AML-193 (cell line): ENCODE results near the gene FHOD3.
A peak's percentile ranks its signal among the peaks of the same experiment; 100 is the strongest.

Experiments used
- DNase-seq, 2 experiments: peaks; one replicate each; lab custom pipeline; 2025; lab: John Stamatoyannopoulos, UW

Gene FHOD3

DNA sequence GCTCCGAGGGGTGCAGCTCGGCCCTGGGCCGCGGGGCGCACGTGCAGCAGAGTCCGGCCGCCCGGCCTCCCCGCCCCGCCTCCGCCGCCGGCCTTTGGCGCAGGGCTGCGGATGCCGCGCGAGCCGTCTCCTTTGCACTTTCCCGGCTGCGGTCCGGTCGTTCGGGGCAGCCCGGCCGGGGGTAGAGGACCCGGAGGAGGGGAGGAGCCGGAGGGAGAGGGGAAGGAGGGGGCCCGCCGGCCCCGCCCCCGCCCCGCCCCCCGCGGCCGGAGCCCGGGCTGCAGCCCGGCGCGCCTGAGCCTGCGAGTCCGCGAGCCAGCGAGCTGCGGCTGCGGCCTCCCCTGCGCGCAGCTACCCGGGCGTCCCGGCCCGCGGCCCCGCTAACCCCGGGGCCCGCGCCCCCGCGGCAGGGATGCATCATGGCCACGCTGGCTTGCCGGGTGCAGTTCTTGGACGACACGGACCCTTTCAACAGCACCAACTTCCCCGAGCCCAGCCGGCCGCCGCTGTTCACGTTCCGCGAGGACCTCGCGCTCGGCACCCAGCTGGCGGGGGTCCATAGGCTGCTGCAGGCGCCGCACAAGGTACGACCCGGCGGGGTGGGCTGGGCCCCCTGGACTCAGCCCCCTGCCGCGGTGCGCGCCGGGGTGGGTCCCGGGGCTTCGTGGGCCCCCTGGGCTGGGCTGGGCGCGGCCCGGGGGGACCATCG is at the start of gene FHOD3:
Gene FHOD3 (plus strand): TSS at position 297 of the 709 bp plus-strand sequence. CDS start 123 bp downstream, at position 420.
- no peak for DNase-seq

DNA sequence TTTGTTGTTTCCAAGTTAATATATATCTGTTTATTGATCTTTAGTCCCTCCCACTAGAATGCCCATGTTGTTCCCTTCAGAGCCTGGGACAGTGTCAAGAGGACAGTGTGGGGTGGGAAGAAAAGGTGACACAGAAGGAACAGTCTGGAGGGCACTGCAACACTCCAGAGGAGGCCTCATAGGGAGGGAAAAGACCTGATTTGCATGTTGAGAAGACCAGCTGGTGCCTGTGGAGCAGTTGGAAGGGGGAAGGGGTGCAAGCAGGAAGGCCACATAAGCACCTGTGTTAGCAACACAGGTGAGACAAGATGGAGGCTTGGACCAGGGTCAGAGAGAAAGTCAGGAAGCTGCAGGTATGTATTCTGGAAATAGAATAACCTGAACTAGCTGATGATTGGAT is 48.1 kb upstream of the FHOD3 start:
- no peak for DNase-seq

DNA sequence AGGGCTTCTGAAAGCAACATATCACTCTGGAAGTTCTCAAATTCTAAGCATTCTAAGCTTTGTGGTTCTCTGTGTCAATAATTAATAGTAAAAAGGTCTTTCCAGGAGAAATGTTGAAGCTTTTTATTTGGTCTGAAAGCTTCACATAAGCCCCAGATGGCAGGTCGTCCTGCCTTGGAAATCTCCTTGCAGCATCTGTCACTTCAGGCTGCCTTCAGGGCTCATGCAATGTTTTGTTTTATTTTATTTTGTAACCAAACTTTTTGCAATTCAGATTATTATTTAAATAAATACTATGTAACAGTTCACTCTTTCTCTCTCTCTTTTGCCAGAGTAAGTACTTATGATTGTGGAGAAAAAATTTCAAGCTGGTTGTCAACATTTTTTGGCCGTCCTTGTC is 46.7 kb upstream of the FHOD3 start:
- DNase-seq, result no peak

DNA sequence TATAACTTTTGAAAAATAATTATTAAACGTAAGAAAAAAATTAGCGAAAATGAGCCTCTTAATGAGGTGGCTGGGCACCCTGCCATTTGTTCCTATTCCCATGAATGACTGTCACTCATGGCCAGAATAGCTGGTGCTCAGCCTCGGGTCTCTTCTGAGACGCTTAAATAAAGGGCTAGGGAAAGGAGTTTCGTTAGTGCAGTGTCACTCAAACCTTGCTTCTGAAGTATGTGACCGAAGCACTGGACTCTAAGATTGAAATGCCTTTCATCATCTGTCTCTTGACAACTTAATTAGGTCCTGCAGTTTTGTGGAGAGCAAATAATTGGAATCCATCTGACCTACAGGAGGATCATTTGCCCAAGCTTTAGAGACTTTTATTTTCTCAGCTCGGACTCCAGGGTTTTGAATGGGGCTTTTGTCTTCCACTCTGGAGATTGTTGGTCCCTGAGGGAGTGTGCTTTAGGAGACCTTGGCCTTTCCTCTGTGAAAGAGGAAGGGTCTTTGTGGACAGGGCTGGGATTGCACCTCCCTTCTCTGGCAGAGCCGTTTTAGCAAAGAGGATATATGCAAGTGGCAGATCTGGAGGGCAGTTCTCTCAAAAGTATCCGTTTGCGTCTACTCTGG is 42.3 kb upstream of the FHOD3 start:
- no peak for DNase-seq

DNA sequence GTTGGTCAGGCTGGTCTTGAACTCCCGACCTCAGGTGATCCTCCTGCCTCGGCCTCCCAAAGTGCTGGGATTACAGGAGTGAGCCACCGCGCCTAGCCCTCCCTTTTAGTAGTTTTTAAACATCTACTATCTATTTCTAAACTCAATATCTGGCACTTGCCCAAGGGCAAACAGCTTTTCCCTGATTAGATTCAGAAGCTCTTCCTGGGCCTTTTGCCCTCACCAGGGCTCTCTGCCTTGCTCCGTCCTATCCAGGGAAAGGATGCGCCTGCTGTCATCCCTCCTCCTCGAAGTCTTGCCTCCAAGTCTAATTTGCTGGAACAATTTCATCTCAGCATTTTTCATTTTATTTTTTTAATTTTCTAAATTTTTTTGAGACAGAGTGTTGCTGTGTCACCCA is 41.4 kb upstream of the FHOD3 start:
- DNase-seq, result no peak

DNA sequence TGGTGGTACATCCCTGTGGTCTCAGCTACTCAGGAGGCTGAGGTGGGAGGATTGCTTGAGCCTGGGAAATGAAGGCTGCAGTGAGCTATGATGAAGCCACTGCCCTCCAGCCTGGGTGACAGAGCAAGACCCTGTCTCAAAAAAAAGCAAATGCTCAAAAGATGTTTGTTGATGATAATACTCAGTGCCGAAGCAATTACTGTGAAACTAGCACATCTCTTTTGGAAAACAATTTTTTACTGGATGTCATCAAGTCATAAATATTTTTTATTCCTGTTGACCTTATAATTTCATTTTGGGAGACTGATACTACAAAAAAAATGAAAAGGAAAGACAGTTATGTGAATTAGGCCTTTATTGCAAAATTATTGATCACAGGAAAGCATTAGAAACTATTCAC is 34.5 kb upstream of the FHOD3 start:
- no peak for DNase-seq

DNA sequence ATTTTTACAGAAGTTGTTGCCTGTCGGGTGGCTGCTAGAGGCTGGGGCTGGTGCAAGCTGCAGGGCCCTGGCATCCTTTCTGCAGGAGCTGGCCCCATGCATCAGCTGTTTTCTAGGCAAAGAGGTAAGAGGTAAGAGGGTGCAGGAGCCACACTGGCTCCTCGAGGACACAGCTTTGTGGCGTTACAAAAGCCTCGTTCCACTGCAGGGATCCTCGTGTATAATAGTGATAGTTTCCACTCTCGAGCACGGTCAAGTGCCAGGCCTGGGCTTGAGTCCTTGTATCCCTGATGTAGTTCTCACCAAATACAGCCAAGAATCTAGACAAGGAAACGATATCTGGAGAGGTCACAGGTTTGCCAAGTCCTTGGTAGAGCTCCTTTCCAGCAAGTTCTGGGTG is 33.2 kb upstream of the FHOD3 start:
- no peak for DNase-seq

DNA sequence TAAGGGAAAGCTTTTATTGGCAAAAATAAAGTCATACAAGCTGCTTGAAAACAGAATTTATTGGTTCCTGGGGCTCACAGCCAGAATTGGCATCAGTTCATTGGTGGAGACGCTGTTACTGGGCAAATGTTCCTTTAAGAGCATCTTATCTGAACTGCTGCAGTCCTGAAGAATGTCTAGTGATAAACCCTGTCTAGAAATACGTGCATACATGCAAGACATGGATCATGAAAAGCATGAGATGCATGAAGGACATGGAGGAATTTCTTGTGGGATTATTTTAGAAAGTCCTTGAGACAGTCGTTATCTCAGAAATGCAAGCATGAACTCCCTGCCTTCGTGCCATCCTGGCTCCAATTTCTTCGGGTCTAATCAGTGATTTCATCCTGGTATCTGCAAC is 32.5 kb upstream of the FHOD3 start:
- DNase-seq, result no peak

DNA sequence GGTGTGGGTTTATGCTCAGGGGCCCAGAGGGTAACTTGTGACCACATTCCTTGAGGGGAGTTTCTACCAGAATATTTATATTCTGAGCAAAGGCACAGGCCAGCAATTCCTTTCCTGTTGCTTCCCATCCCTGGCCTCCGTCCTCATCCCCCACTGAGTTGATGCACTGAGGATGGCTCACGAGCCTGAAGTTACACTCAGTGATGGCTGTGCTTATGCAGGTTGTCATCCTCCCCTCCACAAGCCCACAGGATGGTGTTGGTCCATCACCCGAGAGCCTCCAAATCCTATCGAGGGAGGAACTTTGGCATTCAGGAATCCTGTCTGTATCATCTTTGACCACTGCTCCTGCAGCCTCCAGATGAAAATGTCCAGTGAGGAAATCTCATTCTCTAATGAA is 28.4 kb upstream of the FHOD3 start:
- DNase-seq, result no peak

DNA sequence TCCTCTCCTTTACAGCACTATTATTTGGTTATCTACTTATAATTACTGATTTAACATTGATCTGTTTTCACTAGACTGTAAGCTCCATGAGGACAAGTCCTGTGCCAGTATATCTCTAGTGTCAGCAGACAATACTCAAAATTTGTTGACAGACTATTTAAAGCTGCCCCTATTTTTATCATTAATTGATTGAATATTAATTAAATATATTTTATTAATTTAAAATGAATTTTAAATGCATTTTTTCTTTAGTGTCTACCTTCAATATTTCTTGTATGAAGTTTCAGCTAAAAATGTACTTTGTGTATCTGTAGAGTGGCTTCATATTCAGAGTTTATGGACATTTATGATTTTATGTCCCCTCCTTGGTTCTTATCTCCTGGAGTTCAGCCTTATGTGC is 26.4 kb upstream of the FHOD3 start:
- DNase-seq, result no peak

DNA sequence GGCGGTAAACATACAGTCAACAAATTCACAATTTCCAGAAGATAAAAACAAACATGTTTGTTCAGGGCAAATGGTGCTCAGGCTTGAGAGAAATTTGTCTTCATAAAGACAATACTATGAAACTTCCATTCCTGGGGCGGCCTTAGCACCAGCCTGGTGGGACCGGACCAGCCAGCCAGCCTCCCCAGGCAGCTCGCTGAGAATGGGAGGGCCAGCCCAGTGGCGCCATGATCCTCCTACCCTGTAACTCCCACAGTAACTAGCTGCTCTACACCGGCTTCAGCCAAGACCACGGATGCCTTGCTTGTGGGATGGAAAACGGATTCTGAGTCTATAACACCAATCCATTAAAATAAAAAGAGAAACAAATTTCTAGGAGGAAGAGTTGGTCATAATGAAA is 24.2 kb upstream of the FHOD3 start:
- DNase-seq, result no peak

DNA sequence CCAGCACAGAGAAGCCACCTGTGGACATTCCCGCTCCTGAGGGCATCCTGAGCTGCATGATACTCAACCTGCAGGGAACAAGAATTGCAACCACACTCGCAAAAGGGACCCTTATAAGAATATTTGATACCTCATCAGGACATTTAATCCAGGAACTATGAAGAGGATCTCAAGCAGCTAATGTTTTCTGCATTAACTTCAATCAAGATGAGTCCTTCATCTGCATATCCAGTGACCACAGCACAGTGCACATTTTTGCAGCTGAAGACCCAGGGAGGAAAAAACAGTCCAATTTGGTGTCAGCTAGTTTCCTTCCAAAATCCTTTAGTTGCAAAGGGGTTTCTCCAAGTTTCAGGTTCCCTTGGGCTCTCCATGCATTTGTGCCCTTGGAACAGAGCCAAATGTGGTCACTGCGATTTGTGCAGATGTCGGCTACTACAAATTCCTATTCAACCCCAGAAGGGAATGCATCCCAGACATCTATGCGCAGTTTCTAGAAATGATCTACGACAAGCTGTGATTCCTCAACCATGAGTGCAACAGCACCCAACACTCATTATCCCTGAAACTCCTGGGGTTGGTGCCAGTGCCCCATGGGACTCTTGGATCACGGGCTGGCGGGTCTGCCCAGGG is 23.3 kb upstream of the FHOD3 start:
- no peak for DNase-seq

DNA sequence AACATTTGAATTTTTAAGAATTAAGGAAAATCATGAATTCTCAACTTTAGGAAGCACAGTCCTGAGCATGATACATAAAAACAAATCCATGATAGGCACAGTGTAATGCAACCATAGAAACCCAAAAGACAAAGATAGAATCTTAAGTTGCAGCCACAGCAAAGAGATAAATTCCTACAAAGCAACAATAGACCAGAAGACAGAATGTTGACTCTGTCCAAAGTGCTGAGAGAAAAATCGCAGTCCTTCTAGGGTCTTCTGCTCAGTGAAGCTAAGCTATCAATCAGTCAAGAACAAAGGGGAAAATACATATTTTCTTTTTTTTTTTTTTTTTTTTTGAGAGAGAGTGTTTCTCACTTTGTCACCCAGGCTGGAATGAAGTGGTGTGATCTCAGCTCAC is 22.0 kb upstream of the FHOD3 start:
- DNase-seq, result no peak

DNA sequence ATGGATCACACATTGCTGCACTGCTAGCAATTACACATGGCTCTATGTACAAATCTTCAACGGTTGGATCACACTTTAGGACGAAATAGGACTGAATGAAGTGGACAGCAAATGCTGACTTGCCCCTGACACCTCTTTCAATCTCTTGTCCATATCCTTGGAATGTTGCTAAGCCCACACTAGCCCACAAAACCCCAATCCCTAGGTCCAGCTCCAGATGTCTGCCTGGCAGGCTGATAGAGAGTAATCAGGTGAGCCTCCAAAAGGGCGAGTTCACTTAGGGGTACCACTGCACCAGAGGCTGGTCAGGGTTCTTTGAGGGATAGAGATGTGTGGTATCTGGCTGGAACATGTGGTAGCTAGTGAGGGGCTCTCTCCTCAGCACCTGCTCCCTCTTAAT is 18.5 kb upstream of the FHOD3 start:
- no peak for DNase-seq

DNA sequence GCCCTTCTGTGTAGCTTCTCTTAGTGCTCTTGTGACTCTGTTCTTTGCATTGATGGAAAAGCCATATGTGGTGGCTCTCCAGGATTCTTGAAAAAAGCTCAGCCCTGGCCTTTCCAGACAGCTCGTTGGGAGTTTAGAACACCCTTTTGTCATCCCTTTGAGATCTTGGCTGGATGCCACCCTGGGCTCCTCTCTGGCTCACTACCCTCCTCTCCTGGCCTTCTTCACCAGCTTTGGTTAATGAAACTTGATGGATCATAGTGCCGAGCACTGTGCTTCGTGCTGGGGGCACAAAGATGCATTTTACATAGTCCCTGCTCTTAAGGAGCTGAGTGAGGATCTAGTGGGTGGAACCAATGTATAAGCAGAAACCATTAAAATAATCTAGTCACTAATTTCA is 15.6 kb upstream of the FHOD3 start:
- DNase-seq, result no peak

DNA sequence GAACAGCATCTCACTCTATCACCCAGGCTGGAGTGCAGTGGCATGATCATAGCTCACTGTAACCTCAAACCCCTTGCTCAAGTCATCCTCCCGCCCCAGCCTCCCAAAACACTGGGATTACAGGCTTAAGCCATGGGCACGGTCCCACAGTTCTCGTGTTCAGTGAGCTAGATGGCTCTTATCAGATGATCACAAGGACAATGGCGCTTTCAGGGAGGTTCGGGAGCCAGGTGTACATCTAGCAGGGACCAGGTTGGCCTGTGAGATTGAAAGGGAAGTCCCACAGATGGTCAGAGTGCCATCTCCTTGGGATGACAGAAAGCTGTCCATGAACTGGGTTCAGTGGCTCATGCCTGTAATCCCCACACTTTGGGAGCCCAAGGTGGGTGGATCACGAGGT is 14.1 kb upstream of the FHOD3 start:
- DNase-seq, result no peak

DNA sequence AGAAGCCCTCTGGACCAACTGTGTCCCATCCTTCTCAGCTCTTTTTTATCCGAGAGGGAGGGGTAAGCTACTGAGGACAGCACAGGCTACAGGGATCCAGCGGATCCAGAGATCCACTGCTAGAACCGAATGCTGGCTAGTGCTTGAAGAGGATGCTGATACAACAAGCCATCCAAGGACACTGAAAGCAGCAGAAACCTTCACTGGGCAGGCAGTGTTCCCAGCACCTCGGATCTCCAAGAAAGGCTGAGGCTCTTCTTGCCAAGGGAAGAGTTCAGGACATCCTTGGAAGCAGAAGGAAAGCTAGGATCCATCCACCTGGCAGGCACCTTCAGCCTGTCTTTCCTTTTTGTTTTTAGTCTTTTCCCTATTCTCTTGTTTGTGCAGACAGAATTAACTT is 13.2 kb upstream of the FHOD3 start:
- DNase-seq, result no peak

DNA sequence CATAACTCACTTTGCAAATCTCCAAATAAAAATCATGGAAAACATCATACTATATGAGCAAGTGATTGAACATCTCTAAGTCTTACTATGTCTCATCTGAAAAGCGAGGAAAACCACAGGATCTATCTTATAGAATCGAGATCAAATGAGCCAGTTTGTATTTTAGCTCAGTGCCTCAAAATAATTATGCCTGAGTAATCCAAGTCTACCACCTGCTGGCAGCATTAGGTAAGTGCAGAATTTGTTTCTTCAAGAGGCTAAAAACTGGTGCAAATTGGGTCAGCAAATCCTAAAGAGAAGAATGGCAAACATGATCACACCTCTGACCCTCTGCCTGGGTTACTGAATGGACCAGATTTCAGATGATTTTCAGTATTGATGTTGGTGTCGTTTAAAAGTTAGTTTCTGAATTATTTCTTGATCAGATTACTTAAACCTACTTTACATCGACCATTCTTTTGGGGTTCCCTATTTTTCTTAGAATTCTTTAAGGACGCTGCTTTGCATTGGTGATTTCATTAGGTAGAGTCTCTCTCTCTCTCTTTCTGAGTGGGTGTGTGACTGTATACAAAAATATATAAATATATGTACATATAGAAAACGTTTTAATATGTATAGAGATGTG is 12.7 kb upstream of the FHOD3 start:
- DNase-seq, result peak; percentile 55 to 62

DNA sequence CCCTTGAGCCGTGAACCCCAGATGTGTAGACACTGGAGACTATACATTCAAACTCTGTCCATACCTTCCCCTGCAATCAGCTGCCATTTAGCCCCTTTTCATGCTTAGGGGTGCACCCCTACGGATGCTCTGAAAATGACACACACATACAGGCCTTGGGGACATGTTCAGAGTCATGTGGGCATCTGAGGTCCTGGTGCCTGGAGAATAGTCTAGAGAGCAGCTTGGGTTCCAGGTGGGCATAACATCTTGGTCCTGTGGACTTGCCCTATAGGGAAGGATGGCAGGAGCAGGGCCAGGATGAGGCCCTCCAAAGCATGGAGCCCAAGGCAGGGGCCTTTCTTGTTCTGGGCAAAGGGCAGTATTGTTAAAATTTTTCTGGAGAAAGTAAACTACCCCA is 9.9 kb upstream of the FHOD3 start:
- no peak for DNase-seq

DNA sequence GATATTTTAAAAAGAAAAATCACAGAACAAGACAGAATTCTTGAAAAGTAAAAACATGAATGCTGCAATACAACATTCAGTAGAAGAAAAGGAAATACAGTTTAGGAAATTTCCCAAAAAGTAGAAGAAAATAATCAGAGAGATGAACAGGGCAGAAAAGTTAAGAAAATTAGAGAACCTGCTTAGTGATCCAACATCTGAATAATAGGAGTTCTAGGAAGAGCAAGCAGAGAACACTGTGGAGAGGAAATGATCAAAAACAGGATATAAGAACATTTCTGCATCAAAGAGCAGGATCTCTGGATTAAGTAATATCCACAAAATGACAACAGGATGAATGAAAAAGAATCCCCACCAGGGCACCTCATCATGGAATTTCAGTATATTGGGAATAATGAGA is 8.8 kb upstream of the FHOD3 start:
- DNase-seq, result no peak

DNA sequence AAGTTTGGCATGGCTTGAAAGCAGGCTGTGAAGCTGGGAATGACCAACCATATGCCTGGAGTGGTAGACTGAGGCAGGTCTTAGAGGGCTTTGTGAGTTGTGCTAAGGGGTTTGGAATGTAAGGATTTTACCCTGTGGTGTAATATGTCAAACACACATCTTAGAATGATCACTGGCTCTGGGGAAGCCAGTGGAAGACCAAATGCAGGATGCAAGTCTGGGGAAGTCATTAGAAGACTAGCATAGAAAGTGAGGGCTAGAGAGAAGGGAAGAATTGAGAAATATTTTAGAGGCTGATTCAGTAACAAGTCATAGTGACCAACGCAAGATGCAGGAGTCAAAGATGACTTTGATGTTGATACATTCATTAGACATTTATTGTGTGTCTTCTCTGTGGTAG is 3.5 kb upstream of the FHOD3 start:
- no peak for DNase-seq

DNA sequence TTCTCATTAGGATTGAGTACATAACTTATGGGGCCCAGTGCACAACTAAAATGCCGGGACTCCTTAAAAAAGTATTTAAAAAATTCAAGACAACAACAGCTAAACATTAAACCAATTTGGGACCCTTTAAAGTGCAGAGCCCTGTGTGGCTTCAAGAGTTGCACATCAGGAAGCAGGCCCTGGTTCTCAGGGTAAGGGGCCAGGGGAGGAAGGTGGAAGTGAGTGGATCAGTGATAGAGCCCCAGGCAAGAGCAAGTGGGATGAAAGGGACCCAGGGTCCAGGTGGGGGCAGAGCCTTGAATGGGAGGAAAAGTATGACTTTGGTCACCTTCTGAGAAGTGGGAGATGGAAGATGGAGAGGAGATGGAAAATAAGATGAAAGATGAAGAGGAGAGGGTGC is 2.3 kb upstream of the FHOD3 start:
- DNase-seq, result no peak

DNA sequence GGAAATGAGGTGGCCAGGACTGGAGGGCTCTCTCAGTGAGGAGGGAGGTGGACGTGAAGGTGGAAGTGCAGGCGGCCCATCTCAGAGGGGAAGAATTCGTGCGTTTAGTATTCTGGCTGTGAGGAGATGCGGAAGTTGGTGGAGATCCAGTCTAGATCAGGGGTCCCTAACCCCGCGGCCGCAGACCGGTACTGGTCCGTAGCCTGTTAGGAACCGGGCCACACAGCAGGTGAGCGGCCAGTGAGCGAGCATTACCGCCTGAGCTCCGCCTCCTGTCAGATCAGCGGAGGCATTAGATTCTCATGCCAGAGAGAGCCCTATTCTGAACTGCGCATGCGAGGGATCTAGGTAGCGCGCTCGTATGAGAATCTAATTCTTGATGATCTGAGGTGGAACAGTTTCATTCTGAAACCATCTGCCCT is 1.6 kb upstream of the FHOD3 start:
- no peak for DNase-seq
